OCI-M2 (cell line): ENCODE measurements around the gene KCNN3.

Experiments used
- DNase-seq: peaks from one replicate; lab custom pipeline; 2025; ENCODE audit not compliant: unreplicated experiment; lab: John Stamatoyannopoulos, UW

Gene KCNN3

DNA sequence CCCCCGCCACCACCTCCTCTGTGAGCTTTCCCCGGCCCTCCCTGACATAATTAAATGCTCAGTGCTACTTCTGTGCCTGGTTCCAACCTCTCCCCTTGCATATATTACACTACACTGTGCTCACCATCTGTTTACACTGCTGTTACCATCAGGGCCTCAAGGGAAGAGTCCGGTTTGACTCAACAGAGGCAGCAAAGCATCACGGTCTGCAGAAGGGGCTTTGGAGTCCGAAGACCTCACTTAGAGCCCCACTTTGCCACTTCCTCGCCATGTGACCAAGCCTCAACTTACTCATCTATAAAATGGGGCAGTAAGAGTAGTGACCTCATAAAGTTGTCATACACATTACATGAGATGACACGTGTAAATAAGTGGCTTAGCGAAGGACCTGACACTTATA lies 27.4 kb downstream of the KCNN3 start:
- no peak for DNase-seq

DNA sequence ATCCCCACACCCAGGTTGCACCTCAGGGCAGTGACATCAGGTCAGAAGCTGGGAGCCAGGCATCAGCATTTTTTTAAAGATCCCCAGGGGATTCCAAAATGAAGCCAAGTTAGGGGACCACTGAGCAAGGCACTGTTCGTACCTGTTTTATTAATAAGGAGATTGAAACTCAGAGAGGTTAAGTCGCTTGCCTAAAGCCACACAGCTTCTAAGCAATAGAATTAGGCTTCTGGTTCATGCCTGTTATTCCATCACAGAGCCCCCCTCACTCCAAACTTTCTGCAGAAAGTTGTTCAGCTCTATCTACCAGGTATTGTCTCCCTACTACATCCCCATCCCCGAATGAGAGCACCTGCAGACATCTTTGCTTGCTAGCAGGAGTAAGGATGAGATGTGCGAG lies 28.7 kb downstream of the KCNN3 start:
- no peak for DNase-seq

DNA sequence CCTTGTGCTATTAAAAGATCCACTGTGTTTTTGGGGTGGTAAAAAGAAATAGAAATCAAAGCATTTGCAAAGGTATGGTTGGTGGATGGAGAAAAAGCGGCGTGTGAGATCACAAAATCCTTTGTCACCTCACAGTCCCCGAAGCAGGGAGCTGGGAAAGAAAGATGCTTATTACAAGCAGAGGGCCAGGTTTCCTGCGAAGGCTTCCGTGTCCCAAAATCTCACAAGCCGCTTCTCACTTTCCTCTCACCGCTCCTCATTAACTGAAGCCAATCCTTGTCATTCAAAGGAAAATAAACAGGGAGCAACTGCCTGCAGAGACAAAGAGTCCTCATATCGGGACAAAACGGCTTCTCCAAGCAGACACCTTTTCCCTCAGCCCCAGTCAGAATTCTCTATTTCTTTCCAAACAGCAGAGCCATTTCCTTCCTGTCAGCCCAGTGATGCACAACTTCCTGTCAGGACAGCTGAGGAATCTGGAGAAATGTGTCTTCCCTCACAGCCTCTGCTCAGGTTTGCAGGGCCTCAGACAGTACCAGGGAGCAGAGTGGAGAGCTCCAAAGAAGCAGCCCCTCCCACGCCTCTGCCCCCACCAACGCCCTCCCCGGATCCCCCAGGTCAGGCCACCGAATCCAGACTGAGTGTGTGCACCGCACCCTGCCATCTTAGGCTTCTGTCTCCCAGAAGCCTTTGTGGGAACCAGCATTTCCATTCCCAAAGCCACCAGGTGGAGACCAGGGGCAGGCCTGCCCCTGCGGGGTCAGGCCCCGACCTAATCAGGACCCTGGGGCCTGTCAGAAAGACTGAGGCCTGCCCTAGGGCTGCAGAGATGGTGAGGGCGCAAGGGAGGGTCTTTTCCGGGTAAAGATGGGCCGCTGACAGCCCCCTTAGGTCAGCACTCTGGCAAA lies 29.6 kb downstream of the KCNN3 start:
- no peak for DNase-seq

DNA sequence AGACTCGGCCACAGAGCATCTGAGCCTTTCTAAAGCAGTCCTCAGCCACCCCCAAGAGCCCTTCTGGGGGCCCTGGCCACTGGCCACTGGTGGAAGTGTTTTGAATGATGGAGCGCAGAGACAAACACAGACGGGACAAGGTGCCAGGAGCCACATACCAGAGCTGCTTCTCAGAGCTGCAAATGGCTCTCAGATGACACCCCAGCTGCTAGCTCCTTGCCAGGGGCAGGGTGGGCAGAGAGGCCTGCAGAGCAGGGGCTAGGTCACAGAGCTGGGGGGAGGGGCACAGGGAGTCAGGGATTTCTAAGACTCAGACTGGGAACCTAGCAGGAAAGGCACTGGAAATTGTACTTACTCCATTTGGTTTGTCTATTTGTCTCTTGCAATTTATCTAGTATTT lies 30.4 kb downstream of the KCNN3 start:
- no peak for DNase-seq

DNA sequence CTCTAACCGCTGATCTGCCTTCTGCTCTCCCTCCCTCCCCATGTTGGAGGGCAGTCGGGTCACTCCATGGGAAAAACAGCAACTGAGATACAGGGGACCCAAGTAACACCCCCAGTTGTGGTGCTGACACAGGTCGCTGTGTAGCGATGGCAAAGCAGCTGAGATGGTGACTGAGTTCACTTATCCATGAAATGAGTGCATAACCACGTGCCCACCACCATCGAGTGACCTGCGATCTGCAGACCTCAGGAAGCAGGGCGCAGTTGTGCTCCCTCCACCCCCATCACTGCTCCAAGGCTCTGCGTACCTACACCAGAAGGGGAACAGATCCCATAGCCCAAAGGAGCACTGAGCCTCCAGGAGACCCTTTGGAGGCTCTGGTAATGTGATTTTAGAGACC lies 31.1 kb downstream of the KCNN3 start:
- DNase-seq = no peak

DNA sequence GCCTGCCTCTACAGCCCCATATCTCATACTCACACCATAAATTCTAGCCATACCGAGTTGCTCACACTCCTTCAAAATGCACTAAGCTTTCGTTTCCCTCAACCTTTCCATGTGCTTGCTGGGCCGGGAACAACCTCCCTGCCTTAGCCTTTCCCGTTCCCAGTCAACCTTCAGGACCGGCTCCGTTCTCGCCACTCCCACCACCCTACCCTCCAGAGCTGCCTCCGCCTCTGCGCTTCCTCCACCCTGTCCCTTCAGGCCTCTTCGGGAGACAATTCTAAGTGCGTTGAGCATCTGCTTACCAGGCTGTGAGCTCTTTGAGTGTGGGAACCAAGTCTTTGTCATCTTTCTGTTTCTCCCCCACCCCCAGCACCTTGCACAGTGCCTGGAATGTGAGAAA lies 31.6 kb downstream of the KCNN3 start:
- no peak for DNase-seq

DNA sequence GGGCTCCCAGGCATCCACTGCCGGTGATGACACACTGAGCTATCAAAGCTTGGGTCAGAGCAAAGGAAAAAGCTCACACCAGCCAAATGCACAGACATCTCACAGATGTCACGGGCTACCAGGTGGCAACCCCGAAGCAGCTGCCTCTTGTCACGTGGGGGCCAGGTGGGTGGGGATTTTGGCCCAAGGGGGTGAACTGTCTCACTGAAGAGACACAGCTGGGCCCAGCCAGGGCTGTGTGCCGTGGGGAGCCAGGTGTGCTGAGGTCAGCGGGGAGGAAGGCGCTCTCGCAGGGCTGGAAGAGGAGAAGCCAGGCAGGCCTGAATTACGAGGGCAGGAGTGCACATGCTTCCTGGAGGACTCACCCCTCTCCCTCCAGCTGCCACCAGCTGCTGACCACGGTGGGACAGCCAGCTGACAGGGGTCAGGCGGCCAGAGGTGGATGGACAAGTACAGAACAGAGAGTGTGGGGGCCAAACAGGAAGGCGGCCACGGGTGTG lies 32.4 kb downstream of the KCNN3 start:
- no peak for DNase-seq

DNA sequence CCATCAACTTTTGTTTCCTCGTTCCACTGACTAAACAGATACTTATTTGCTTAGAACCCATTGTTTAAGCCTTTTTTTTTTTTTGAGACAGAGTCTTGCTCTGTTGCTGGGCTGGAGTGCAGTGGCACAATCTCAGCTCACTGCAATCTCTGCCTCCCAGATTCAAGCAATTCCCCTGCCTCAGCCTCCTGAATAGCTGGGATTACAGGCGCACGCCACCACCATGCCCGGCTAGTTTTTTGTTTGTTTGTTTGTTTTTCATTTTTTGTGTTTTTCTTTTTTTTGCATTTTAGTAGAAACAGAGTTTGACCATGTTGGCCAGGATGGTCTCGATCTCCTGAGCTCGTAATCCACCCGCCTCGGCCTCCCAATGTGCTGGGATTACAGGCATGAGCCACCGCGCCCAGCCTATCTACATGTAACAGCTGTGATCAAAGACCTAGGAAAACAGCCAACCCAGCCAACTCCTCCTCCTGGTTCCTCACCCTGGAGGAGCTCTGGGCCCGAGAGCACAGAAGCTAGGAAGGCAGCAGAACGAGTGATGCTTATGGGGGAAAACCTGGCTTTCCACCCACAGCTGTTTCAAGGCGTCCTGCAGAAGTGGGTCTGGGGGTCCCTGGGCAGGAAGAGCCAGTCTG lies 32.9 kb downstream of the KCNN3 start:
- no peak for DNase-seq

DNA sequence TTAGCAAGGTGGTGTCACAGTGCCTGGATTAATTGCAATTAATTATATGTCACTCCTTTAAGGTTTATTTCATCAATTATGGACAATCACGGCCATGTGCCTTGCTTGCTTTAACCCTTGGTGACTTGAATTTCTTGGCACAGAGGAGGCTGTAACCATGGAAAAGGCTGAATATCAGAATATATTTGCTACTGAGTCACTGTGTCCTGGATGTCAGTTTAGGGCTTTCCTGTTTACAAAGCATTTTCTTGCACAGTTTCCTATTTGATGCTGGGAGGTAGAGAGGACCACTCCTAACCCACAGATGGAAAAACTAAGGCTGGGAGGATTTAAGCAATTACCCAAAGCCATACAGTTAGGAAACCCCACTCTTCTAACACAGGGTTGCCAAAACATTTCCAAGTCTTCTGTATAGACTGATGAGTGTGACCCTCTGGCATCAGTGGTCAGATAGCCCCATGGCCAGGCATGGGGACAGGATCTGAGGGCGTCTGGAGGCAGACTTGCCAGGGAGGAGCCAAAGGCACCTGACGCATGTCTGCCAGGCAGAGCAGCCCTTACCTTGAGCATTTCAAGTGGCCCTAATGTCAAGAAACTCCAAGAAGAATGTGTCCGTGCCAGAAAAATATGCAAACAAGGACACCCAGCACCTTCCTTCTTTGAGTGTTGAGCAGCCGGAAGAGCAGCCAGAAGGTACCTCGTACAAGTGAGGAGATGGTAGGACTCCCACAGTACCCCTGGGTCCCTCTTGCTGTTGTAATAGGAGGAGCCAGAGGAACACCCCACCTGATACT lies 34.4 kb downstream of the KCNN3 start:
- DNase-seq = no peak

DNA sequence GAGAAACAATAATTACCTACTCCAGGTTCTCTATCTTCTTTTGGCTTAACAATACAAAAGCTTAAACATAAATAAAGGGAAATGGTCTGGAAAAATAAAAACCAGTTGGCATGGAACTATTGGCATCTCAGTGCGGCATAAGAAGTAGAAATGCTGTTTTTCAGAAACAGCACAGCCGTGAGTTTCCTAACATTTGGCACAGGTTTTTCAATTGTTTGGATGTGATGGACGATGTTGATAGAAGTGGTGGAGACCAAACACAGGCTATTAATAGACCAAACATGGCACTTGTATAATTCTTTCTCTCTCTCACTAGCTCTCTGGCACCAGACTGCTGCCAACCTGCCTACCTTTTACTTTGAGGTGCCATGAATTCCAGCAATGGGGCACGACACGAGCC lies 36.2 kb downstream of the KCNN3 start:
- DNase-seq = no peak

DNA sequence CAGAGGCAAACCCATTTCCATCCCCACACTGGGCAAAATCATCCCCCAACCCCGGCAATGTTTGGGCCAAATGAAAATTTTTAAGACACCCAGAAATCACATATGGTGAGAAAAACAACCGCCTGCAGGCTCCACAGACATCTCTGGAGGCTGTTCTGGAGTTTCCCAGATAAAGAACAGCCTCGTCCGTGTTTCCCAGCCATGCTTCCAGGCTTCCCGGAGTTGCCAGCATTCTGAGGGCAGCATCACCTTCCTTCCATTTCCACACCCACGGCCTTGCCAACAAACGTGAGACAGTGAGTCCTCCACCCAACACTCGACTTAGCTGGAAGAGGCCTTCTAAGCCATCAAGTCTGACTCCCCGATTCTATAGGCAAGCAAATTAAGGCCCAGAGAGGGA lies 36.9 kb downstream of the KCNN3 start:
- no peak for DNase-seq

DNA sequence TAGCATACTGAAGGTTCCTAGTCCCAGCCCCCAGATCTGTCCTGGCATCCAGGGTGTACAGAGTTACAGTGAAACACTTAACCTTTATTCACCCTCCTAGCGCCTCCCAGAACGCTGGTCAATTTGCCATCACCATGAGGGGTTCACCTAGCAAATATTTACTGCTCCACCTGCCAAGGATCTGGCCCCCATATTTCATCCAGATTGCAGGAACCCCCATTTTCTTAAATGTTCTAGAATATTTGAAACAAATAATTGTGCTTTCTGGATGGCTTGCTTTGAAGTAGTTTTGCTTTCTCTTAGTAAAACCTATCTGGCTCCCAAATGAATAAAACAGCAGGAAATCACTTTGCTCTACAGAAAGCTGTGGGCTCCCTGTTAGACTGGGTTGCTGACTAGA lies 37.7 kb downstream of the KCNN3 start:
- no peak for DNase-seq

DNA sequence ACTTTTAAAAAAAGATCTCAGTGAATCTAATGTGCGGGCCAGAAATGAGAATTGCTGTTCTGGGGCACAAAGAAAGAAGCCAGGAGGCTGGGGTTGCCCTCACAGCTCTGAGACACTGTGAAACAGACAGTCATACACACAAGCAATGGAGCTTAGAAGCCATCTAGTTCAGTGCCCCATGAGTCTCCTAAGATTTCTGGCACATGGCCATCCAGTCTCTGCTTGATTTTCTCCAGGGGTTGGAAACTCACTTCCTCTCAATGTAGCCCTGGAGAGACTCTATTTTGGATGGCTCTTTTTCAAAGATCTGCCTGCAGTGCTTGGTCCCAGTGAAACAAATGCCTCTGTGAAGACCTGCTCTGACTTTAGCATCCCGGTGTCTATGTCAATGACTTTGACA lies 38.6 kb downstream of the KCNN3 start:
- DNase-seq = no peak

DNA sequence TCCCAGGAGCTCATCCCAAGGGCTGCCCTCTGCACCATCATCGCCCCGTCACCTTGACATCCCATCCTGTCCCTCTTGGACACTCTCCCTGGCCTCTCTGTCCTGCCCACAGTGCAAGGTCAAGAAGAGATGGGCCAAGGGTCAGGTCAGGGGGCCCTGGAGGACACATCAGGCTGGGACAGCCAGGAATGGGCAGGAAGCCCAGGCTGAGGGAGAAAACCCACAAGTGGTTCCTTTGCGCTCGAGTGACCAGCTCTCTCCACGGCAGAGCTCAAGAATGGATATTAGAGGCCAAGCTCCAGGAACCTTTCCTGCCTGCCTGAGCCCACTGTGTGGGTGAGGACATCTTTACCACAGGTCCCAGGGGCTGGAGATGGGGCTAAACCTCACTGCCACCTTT lies 41.0 kb downstream of the KCNN3 start:
- no peak for DNase-seq

DNA sequence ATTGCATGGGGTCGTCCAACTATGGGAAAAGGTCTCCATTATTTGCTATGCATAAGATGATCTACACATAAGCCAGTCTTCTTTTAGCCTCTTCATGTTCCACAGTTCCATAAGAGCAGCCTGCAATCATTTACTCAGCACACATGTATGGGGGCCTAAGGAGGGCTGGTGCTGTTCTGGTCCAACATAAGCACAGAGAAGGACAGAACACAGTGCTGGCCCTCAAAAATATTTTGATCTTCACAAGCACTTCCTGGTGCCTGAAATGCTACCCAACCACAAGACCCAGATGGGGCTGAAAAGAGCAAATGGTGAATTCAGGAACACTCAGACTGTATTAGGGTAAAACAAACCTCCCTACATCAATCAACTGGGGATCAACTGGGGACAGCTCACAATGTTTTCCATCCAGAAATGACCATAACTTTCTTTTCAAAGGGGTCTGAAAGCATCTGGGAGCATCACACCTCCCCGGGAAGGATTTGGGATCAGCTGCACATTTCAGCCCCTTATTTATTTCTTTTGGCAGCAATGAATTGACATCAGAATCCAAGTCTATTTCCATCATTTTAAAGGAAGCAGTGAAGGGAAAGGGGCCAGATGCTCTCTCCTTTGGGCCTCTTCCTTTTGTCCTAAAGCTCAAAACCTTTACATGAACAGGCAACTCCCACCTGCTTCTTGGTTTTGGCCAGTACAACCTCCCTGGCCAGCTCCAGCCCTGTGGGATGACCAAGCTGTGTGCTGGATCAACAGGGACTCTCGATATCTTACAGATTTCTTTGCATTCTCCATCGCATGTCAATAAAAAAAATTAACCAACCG lies 45.7 kb downstream of the KCNN3 start:
- DNase-seq = no peak

DNA sequence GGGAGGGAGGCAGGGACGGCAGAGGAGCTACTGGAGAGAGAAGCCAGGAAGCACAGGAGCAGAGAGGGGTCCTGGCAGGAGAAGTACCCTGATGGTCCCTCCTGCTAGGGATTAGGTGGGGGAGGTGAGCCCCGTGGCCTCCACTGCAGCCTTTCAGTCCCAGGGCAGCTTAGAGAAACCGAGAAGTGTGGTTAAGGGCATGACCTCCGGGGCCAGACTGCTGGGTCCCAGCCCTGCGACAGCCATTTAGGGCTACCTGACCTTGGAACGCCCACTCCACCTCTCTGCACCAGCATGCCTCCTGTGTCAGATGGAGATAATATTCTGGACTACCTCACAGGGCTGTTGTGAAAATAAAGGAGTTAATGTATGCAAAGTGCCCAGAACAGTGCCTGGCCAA lies 47.4 kb downstream of the KCNN3 start:
- DNase-seq = no peak

DNA sequence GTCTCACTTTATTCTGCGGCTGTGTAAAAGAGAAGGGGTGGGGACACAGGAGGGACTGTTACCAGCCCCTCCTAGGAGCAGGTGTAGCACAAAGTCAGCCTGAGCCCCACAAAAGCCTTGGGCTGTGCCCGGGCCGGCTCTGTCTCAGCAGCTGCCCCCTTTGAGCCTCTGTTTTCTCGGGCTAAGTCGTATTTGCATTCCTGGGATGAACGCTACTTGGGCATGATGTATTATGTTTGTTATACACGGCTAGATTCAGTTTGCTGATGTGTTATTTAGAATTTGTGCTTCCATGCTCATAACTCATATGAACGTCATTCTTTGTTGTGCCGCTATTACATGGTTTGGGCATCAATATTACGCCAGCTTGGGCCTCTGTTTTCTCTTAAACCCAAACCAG lies 47.8 kb downstream of the KCNN3 start:
- DNase-seq = no peak

DNA sequence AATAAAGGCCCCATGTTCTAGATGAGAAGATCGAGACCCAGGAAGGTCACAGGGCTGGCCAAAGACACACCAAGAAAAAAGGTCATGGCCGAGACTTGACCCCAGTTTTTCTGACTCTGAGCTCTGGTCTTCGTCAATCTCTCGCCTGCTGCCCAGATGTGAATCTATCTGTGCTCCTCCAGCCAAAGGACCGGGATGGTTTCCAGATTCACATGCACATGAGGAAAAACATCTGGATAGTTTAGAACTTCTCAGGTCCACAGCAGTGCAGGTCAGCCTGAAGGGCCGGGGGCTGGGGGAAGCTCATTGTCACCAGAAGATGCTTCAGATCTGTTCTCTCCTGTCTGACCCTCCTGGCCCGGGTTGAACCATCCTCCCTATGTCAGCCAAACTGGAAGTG lies 49.0 kb downstream of the KCNN3 start:
- DNase-seq = no peak

DNA sequence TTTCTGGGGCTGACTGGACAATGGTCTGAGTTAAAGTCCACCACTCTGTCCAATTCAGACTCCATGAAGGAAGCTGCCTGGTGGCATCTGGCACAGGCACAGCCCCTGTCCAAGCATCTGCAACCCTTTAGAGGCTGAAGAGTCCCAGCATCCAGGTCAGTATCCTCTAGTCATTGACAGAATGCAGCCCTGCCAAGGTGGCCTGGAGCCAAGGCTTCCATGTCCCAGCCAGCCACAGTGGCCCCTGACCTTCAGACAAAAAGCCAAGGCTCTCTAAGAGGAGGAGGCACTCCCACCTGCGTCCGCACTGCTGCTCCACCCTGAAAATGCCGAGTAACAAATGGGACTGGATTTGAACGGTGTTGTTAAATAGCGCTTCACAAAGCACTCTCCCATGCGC lies 49.4 kb downstream of the KCNN3 start:
- no peak for DNase-seq

DNA sequence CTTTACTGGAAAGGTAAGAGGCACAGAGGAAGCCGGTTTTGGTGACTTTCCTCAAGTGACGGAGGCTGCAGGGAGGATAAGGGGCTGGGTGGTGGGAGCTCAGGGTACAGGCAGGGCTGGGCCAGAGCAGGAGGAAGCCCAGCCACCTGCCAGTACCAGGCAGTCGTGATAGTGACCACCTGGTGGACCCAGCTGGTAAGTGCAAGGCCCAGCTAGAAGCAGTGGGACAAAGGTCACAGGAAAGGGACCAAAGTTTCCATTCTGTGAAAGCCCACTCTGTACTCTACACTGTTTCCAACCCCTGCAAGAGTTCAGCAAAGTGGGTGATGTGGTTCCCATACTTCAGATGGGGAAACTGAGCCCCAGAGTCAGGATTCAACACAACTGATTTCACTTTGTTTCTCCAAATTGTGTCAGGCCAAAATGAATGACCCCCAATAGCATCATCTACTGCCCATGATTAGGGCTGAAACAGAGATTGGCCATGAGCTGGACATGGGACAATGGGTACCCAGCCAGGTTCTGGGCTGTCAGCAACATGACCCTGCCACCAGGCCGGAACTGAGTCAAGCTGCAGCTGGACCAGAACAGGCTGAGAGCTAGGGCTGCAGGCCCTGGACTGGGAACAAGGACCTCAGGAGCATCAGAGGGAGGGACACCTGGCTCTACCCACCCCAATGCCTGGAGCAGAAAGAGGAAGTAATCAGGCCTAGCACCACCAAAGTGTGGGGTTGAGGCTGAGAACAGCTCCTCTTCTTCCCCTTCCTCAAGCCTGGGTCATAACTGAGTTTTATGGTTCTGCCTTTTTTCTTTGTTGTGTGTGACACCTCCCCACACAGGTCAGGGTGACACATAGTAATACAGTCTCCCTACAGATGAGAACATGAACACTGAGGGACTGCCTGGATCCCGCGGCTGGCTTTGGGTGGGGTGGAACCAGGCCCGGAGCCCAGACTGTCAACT lies 50.2 kb downstream of the KCNN3 start:
- DNase-seq = no peak
